GM12891 (cell line): Measurements from ENCODE around the gene NPHP4.

ENCODE experiments used
- POLR2A ChIP-seq: IDR thresholded peaks from 2 replicates; pipeline ENCODE4 v1.6.1; 2011; ENCODE audit warnings: low read depth, low read length, control low read depth
- TAF1 ChIP-seq: IDR thresholded peaks from 2 replicates; pipeline ENCODE4 v1.6.1; 2011; ENCODE audit warnings: low read depth, low read length, control low read depth

DNA sequence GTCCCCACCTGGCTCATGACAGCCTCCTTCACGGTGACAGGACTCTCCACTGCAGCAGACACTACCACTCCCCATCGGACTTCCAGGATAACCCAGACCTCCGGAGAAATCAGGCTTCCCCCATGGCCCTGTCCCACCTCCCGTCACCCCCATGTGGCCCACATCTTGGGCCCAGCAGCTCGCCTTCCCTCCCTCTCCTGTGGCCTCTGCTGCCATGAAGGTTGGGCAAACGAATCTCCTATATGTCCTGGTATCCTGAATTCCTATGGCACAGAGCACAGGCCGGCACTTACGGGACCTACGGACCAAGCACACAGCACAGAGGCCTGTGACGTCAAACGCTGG is 82.0 kb downstream of the NPHP4 start:
- TF ChIP-seq POLR2A (no peak), TAF1 (no peak)
